Activated CD4-positive, alpha-beta T cell treated with anti-CD3 and anti-CD28 coated beads for 48 hours (primary cell): ENCODE results near the gene WDR46.
"Not testable (repeated sequence)": the region's sequence is repeated elsewhere in the genome, so short reads cannot be mapped to it uniquely, and the experiment has no call there.

ENCODE experiments used
- DNase-seq: peaks from one replicate; pipeline ENCODE4 v3.0.0-alpha.2; 2020

WDR46 gene

DNA sequence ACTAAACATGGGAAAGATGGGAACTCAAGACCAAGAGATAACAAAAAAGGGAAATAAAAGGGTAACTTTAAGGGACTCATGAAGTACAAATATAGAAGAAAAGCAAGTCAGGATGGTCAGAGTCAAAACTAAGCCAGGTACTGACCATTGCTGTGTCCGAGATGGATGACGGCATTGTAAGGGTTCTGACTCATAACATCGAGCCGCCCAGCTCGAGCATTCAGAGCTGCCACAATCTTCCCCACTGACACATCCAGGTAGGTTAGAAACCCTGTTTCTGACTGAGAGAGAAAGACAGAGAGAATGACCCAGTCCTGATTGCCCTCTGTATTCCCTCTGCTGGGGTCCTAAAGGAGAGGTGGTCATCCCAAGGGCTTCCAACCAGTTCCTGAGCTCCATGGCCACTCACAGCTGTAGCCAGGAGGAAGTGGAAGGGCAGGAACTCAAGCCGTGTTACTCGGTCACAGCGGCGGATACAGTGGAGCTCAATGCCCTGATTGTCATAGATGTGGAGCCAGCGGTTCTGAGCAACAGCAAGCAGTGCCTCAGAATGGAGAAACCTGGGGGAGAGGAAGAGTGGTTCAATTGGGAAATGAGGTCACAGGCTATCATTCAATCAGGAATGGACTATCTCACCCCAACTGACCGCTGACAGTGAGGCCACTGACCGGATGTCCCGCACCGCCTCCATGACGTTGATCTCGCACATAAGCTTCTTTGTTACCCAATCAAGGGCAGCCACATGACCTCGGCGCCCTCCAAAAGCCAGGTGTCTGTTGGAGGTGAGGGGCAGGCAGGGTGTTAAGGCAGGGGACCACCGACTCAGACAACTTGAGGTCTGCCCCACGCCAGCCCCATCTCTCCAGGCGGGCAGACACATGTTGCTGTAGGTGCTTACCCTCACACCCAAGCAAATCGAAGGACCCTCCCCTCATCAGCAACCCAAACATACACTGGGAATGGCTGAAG lies 1.8 kb downstream of the WDR46 start:
- DNase-seq, result no peak

DNA sequence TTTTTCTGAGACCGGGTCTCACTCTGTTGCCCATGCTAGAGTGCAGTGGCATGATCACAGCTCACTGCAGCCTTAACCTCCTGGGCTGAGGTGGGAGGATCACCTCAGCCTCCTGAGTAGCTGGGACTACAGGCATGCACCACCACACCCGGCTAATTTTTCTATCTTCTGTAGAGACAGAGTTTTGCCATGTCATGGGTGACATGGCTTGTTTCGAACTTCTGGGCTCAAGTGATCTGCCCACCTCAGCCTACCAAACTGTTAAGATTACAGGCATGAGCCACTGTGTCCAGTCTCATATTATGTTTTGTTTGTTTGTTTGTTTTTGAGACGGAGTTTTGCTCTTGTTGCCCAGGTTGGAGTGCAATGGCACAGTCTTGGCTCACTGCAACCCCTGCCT lies 3.8 kb downstream of the WDR46 start:
- not testable (repeated sequence) for DNase-seq

DNA sequence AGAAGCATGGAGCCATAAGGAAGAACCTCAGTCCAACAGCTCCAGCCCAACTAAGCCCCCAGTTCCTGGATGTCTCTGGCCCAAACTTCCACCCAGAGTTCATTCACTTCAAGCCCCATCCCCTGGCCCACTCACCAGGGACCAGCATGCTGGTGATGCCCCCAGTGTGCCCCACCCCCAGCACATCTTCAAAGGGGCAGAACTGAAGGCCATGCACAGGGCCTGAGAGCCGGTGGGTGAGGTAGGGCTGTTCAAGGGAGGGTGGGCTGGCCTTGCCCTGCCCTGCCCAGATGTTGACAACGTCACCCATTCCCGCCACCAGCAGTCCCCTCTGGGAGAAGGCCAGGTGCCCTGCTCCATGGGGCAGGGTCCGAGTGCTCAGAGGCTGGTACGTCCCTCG lies 8.5 kb downstream of the WDR46 start:
- no peak for DNase-seq

DNA sequence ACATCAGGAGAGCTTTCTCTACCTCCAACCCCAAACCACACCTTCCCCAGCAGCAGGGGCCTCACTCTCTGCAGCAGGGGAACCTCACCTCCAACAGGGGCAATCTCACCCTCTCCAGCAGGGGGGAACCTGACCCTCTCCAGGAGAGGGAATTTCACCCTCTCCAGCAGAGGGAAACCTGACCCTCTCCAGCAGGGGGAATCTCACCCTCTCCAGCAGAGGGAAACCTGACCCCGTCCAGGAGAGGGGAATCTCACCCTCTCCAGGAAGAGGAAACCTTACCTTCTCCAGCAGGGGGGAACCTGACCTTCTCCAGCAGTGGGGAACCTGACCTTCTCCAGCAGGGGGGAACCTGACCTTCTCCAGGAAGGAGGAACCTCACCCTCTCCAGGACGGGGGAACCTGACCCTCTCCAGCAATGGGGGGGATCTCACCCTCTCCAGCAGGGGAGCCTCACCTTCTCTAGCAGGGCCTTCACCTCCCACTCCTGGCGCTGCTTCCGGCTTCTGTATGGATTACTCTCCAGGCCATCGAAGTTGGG lies 9.0 kb downstream of the WDR46 start:
- no peak for DNase-seq

DNA sequence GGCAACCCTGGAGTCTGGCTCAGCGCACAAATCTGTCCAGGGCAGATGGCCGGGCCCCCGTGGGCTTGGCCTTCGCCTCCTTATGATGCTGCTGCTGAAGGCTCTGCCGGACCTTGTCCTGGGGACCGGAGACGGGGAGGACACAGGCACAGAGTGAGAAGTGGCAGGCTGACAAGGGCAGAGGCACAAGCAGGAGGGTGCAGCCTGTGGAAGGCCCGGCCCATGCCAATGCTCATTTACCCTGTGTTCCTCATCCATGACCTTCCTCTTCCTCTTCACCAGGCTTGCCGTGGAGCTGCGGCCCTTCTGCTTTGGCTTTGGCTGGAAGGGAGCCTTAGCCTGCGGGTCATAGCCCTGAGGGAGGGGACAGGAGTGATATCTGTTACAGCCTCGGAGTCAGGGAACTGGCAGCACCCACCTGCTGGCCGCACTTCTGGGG lies 9.8 kb downstream of the WDR46 start:
- DNase-seq, result no peak

DNA sequence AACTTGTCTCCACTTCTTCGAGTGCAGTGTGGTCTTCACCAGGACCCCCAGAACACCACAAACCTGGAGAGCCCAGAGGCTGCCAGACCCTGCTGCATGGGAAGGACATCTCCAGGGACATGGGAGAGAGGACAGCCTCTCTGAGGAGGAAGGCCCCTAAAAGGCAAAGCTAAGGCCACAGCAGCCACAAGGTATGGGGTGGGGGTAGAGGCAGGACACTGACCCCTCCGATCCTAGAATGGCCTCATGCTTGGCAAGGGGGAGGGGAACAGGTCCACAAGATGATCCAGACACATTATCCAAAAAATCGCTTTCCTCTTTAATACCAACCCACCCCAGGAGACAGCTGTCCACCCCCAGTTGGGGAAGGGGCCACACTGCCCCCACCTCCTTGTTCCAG lies 10.2 kb downstream of the WDR46 start:
- DNase-seq, result no peak

DNA sequence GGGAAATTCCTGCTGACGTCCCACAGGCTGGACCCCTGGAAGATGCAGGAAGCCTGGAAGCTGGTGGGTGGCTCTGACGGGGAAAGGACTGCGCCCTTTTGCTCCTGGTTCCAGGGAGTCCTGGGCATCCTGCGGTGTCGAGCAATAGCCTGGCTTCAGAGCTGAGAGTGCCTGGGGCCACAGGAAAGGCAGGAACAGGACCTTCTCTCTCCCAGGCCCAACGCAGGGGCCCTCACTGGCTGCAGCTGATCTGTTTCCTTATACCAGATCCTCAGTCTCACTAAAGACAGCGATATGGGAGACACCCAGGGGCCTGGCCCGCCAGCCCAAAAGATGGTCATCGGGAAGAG lies 10.7 kb downstream of the WDR46 start:
- DNase-seq, result no peak

DNA sequence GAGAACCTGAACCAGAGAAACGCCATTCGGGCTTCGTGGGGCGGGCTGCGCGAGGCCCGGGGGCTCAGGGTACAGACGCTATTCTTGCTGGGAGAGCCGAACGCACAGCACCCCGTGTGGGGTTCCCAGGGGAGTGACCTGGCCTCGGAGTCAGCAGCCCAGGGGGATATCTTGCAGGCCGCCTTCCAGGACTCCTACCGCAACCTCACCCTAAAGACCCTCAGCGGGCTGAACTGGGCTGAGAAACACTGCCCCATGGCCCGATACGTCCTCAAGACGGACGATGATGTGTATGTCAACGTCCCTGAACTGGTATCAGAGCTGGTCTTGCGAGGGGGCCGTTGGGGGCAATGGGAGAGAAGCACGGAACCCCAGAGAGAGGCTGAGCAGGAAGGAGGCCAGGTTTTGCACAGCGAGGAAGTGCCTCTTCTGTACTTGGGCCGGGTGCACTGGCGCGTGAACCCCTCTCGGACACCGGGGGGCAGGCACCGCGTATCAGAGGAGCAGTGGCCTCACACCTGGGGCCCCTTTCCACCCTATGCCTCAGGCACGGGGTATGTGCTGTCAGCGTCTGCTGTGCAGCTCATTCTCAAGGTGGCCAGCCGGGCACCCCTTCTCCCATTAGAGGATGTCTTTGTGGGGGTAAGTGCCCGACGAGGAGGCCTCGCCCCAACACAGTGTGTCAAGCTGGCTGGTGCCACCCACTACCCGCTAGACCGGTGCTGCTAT lies 11.2 kb downstream of the WDR46 start:
- peak; percentile 55 for DNase-seq

DNA sequence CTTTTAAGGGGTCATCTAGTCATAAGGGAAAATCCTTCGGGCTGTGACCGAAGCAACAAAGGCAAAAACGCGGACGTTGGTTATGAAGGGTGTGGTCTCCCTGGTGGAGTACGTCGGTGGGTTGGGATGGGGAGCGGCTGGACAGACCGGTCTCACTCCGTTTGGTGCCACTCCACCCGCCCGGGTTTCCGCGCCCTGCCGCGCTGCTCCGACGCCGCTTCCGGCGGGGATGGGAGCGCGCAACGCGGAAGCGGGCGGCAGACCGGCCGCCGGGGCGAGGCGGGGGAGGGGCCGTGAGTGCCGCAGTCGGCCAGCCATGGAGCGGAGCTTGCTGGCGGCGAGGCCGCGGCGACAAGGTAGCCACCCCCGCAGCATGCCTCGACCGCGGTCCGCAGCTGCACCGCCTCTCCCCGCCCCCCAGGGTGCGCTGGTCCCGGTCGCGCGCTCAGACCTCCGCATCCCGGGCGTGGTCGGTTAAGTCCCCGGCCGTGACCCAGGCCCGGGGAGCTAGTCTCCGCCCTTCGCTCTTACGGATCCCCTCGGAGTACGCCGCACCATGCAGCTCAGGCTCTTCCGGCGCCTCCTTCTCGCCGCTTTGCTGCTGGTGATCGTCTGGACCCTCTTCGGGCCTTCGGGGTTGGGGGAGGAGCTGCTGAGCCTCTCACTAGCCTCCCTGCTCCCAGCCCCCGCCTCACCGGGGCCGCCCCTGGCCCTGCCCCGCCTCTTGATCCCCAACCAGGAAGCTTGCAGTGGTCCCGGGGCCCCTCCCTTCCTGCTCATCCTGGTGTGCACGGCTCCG lies 12.0 kb downstream of the WDR46 start, which contains the start of gene B3GALT4:
Gene B3GALT4 (plus strand): TSS at position 260 of the 799 bp plus-strand sequence. CDS start 297 bp downstream, at position 557.
- peak; percentile 86 for DNase-seq

DNA sequence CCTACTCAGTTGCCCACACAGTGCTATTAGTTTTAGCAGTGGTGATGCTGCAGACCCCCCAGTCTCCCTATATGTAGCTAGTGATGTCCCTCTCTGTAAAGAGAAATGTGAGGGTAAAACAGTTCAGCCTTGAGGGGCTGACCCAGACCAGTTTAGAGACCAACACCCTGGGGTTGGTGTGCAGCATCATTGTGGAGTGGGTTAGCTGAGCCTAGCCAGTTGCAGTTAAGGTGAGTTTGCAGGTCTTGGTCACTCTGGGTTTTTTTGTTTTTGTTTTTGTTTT lies 12.5 kb downstream of the WDR46 start:
- DNase-seq, result no peak

DNA sequence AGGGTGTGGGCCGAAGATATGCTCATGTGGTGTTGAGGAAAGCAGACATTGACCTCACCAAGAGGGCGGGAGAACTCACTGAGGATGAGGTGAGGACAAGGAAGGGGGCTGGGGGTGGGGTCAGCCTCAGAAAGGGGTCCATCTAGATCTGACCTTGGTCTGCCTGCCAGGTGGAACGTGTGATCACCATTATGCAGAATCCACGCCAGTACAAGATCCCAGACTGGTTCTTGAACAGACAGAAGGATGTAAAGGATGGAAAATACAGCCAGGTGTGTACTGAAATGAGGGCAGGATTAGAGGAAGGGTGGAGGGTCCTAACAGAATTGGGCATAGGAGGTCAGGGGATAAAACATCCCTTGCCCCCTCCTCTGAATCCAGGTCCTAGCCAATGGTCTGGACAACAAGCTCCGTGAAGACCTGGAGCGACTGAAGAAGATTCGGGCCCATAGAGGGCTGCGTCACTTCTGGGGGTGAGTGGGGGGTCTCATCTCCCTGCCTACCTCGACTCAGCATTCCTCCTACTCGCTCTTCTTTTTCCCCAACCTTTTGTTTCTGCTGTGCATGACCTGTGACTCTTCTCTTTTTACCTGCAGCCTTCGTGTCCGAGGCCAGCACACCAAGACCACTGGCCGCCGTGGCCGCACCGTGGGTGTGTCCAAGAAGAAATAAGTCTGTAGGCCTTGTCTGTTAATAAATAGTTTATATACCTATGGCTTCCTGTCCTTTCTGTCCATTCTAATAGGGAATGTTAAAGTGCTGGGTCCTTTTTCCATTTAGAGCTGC lies 13.1 kb downstream of the WDR46 start:
- not testable (repeated sequence) for DNase-seq

DNA sequence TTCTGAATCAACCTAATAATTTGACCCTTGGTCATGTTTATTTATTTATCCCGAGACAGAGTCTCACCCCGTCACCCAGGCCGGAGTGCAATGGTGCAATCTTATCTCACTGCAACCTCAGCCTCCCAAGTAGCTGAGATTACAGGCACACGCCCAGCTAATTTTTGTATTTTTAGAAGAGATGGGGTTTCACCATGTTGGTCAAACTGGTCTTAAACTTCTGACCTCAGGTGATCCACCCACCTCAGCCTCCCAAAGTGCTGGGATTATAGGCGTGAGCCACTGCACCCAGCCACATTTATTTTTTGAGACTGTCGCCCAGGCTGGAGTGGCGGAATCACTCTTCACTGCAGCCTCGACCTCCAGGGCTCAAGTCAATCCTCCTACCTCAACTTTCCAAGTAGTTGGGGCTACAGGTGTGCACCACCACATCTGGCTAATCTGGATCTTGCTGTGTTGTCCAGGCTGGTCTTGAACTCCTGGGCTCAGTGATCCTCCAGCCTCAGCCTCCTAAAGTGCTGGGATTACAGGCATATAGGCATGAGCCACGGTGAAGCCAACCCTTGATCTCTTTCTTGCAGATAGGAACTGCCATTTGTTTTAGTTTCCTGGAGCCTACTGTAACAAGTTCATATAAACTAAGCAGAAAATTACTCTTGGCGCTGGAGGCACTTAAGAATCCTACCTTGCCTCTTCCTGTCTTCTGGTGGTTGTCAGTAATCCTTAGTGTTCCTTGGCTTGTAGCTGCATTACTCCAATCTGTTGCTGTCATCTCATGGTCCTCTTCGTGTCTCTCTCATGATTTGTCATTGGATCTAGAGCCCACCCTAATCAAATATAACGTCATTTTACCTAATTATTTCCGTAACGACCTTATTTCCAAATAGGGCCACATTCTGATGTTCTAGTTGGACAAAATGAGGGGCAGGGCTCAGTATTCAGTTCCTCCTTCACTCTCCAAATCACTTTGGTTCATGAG lies 14.8 kb downstream of the WDR46 start:
- DNase-seq, result no peak

DNA sequence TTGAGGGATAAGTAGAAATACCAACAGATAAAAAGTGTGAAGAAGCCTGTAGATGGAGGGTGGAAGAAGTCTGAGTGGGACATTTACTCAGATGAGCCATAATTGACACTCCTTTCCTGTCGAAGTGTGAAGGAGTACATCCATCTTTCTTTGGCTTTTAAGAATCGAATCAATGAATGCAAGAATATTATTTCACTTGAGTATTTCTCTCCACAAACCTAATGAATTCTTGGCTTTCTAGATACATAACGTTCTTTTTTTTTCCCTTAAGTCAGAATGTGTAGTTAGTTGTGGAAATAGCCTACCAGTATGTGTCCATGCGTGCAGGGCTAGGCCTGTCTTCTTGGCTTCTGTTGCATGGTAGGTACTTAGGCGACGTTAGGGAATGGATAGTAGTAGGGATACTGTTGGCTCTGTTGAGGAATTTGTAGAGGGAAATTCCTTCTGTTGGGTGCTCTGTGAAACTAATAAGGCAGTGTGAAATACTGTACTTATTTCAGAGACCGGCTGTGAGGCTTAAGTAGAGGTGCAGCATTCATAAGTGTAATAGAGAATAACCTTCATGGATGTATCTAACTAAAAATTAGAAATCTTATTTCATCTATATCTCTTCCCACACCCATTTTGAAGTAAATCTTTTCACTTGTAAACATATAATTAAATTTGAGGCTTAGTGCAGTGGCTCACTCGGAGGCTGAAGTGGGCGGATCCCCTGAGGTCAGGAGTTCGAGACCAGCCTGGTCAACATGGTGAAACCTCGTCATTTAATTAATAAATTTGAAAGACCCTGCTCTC lies 15.7 kb downstream of the WDR46 start:
- no peak for DNase-seq

DNA sequence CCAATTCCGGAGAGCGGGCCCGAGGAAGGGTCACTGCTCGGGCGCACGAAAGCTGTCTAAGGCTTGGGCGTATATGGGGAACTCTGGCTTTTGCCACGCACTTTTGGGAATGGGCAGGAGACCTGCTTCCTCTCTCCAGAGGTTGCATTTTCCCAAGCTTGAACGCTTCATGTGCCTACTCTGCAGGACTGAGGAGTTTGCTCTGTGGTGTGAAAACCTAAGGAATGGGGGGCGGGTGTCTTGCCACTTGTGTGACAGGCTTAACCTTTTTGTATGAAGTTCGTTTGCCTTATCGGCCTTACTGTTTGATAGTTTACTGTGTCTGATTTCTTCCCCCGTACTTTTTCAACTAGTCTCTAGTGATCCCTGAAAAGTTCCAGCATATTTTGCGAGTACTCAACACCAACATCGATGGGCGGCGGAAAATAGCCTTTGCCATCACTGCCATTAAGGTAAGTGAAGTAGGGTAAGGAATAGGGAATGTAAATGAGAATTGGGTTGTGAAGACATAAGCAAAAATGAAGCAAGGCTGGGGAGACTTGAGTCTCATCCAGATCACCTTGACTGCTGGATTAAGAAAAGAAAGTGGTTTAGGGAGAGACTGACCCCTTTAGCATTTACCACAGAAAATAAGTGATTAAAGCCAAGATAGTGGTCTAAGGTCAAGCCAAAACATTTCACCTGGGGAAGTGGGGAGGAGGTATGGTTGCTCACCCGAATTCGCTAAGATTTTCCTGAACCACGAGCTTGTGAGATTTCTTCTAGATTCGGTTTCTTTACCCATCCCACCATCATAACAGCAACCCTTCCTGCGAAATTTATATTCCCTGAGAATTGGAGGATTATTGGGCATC lies 16.5 kb downstream of the WDR46 start:
- no peak for DNase-seq

DNA sequence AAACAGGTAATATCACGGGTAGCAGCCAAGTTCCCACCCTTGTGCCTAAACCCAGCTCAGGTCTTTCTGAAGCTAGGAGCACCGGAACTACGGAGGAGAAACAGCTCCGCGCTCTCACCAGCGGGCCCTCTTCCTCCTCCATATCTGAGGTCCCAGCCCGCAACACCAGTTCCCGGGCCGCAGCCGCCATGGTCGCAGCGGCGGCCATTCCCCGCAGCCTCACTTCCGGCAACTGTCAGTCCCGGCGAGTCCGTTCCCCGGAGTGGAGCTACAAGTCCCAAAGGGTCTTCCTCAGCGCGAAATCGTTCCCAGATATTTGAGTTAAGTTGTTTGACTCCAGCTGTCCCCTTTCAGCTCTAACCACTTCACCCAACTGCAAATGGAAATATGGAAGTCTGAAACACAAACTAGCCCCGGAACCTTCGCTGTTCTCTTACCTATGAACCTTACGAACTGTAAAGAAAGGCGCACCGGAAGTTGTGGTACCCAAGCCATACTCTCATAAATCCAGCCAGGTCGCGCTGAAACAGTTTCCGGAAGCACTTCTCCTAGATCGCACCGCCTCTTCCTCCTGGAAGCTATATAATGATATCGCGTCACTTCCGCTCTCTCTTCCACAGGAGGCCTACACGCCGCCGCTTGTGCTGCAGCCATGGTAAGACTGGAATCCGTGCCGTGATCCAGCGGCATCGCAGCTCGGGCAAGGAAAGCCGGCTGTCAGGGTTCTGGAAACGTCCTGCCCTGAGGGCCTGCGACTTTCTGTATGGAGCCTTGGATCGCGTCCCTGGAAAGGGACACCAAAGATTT lies 17.4 kb downstream of the WDR46 start, which contains the start of the genes RPS18 and VPS52:
Gene RPS18 (plus strand): TSS at position 608 of the 807 bp plus-strand sequence. CDS start 45 bp downstream, at position 653.
Gene VPS52 (minus strand): TSS at position 409 of the 807 bp plus-strand sequence. CDS start 201 bp downstream, at position 208.
- peak; percentile 93 for DNase-seq

DNA sequence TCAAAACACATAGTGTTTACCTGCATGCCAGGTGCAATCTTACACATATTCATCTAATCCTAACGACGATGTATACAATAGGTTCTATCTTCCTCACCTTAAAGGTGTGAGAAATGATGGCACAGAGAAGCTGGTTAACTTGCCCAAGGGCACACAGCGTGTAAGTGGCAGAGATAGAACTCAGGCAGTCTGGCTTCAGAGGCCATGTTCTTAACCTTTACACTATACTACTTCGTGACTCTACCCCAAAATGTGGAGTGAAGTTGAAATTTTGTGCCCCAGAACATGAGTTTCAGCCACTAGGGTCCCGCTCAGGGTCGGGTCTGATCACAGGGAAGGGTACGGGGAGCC lies 17.9 kb downstream of the WDR46 start:
- DNase-seq, result no peak

DNA sequence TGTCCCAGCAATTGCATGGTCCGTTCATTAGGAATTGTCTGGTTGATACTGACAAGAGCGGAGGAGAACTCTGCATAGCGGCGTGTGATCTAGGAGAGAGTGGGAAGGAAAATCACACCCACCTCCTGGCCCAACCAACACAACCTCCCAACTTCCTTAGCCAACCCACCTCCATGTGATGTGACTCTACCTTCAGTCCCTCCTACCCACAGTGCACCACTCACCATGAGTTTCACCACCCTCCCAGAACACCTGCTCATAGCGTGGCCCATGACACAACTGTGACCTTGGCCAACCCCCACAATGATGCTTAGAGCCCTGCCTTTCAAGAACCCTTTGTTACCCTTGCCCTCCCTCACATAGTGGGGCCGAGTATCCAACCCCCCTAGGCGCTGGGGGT lies 25.0 kb downstream of the WDR46 start:
- no peak for DNase-seq

DNA sequence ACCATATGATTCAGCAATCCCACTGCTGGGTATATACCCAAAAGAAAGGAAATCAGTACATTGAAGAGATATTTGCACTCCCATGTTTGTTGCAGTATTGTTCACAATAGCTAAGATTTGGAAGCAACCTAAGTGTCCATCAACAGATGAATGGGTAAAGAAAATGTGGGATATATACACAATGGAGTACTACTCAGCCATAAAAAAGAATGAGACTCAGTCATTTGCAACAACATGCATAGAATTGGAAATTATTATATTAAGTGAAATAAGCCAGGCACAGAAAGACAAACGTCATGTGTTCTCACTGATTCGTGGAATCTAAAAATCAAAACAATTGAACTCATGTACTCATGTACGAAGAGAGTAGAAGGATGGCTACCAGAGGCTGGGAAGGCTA lies 26.5 kb downstream of the WDR46 start:
- DNase-seq, result not testable (repeated sequence)
